HuH-7.5 (cell line): ENCODE measurements around the gene CISD2.
"Not testable (repeated sequence)": the region's sequence is repeated elsewhere in the genome, so short reads cannot be mapped to it uniquely, and the experiment has no call there.

ENCODE experiments used
- DNase-seq: peaks from one replicate; pipeline ENCODE4 v3.0.0; 2011; ENCODE audit warnings: low spot score

Gene CISD2

DNA sequence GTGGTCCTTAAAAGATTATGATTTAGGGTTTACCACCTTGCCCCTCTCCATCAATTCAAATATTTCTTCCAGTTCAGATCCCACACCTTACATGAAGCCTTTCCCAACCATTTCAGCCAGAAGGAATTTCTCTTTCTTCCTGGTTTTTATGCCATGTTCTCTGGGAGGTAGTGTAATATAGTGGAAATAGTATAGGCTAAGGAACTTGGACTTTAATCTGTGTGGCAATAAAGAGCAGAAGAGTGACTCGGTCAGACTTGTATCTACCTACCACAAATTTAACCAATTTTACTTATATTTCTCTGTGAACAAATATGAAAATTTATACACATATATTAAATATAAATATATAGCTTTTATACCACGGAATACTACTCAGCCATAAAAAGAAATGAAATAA is 18.4 kb upstream of the CISD2 start:
- no peak for DNase-seq

DNA sequence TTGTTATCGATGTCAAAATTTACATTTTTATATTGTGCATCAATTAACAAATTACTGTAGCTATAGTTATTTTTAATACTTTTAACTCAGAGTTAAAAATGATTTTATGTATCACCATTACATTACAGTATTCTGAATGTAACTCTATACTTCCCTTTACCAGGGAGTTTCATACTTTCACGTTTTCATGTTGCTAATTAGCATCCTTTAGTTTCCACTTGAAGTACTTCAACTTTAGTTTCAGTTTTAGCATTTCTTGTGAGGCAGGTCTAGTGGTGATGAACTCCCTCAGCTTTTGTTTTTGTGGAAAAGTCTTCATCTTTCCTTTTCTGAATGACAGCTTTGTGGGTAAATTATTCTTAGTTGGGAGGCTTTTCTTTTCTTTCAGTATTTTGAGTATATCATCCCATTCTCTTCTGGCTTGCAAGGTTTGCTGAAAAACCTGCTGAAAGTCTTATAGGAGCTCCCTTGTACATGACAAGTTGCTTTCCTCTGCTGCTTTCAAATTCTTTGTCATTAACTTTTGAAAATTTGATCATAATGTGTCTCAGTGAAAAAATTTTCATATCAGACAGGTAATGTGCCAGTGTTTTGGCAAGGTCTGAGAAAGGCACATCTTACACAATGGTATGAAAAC is 9.8 kb upstream of the CISD2 start:
- DNase-seq = no peak

DNA sequence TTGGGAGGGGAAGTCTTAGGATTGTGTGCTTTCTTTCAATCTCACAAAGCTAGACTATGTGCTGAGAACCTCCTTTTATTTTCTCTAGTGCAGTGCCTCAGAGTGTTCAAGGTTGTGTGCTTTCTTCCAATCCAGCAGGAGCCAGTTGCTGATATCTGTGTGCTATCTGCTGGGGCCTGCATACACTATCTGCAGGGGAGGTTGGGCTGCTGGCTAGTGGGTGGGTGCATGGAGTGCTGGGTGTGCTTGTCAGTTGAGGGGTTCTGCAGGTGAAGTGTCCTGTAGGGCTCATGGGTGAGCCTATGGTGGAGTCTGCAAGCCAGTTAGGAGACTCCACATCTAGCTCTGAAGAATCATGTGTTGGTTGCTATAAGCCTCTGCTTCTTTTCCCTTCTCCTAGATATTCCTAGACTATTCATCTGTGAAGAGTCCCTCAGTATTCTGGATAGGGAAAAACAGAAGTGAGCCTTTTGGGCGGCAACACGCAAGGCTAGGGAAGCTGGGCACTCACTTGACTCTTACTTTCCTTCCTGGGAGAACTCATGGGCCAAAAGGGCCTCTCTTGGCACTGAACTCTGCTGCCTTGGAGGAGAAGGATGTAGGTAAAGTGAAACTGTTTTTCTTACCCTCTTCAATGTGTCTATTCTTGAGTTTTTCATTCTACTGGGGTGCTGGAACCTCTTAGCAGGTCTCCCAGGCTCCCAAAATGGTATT is 8.0 kb upstream of the CISD2 start:
- DNase-seq = no peak

DNA sequence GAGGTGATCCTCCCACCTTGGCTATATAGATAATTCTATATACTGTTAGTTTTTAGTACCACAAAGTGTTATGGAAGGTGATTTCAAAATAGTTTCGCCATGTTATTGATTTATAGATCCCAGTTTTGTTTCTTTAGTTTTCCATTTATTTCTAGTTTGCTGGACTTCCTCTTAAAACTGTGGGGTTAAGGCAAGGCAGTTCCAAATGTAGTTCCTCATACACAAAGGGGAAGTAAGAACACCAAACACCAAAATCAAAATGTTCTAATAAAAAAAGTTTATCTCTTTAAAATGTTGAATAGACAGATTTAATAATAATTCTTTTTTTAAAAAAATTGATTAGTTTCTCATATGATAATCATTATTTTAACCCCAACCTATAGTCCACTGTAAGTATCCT is 6.8 kb upstream of the CISD2 start:
- no peak for DNase-seq

DNA sequence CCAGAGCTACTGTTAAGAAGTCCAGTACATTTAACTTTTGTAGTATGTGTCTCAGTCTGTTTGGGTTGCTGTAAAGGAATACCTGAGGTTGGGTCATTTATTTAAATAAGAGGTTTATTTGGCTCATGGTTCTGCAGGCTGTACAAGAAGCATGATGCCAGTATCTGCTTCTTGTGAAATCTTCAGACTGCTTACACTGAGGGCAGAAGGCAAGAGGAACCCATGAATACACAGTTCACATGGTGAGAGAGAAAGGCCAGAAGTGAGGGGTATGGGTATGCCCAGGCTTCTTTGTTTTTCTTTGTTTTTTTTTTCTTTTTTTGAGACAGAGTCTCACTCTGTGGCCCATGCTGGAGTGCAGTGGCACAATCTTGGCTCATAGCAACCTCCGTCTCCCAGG is 6.0 kb upstream of the CISD2 start:
- DNase-seq = no peak

DNA sequence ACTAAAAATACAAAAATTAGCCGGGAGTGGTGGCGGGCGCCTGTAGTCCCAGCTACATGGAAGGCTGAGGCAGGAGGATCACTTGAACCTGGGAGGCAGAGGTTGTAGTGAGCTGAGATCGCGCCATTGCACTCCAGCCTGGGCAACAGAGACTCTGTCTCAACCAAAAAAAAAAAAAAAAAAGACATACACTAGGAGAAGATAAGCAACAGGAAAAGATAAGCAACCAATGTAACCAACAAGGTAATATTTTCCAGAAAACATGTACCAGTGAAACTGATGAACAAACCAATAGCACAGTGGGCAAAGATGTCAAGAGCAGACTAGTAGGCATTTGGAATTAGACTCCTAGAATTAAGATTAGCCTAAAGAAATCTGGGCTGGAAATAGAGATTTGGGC is 3.5 kb upstream of the CISD2 start:
- DNase-seq = not testable (repeated sequence)

DNA sequence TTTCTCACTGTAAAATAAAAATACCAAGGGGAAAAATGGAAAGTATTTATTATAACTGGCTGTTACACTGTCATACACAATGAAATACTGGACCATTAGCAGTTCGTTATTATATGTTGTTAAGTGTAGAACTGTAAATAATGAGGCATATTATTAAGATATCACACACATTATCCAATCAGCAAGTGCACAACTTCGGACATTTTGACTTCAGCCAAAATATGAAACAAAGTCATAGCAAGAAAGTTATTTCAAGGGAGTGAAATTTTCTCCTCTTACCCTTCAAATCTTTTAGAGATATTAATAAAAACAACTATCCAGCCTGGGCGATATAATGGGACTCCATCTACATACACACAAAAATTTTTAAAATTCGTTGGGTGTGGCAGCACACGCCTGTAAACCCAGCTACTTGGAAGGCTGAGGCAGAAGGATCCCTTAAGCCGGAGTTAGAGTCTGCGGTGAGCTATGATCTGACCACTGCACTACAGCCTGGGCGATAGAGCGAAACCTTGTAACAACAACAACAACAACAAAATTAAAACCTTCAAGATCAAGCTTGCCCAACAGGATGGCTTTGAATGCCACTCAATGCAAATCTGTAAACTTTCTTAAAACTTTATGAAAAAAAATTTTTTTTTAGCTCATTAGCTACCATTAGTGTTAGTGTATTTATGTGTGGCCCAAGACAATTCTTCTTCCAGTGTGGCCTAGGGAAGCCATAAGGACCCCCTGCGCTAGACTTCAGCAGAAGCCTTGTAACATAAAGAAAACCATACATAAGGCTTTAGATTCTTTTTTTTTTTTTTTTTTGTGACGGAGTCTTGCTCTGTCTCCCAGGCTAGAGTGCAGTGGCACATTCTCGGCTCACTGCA is 1.3 kb upstream of the CISD2 start:
- no peak for DNase-seq

DNA sequence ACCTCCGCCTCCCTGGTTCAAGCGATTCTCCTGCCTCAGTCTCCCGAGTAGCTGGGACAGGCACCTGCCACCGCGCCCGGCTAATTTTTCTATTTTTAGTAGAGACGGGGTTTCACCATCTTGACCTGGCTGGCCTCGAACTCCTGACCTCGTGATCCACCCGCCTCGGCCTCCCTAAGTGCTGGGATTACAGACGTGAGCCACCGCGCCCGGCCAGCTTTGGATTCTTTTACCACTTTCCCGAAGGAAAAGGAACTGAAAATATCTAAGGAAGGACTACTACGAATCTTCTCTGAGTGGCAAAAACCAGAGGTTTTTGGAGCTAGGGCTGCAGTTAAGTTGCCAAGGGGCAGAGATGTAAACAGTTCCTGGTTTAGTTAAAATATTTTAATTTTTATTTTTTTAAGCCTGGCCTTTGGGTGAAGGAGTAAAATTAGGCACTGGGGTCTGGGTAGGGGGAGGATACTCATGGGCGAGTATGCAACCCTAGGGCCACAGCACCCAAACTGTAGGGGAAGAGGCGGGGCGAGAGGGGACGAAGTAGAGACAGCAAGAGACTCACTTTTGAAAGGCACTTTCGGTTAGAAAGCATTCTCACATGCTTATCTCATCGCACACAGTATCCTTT is 525 bp upstream of the CISD2 start:
- no peak for DNase-seq

DNA sequence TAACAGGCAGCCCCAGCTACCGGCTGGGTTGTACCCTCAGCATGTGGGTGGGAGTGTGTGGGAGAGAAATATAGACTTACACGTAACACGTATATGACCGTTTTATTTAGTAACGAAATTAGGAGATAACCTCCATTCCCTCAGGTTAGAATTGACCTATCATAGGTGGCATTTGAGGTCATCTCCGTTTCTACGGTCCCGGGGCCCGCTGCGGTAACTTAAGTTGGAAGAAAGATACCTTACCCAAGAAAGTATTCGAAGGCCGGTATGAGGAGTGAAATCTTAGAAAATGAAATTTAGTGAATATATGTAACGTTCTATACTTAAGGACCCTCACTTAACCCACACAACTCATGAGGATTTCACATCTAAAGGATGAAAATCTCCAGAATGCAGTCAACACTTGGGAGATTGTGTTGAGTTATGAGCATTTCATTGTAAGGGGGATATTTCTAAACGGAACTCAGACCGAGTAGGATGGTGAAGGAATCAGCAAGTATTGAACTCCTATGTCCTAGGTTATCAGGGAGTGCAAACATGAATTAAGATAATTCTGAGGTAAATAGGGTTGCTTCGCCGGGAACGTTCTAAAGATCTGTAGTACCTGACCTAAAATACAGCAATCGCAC is 891 bp downstream of the CISD2 start:
- peak; percentile 2 for DNase-seq

DNA sequence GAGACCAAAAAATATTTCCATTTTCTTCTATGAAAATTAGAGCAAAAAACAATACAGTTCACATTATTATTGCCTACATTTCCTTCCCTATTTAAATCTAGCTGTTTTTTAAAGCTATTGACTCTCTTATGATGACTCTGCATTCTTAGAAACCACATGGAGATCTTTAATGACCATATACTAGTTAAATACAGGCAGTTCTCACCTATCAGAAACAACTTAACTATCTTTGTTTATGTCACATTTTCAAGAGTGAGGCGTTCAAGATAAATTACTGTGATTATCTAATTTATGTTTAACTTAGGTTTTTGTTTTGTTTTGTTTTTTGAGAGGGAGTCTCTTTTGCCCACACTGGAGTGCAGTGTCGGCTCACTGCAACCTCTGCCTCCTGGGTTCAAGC is 3.0 kb downstream of the CISD2 start:
- no peak for DNase-seq

DNA sequence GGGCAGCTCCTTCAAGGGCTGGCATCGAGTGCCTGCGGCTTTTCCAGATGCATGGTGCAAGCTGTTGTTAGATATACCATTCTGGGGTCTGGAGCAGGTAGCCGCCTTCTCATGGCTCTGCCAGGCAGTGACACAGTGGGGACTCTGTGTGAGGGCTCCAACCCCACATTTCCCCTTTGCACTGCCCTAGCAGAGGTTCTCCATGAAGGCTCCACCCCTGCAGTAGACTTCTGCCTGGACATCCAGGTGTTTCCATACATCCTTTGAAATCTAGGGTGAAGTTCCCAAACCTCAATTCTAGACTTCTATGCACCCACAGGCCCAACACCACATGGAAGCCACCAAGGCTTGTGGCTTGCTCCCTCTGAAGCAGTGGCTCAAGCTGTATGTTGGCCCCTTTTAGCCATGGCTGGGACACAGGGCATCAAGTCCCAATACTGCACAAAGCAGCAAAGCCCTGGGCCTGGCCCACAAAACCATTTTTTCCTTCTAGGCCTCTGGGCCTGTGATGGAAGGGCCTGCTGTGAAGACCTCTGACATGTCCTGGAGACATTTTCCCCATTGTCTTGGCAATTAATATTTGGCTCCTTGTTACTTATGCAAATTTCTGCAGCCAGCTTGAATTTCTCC is 8.8 kb downstream of the CISD2 start:
- not testable (repeated sequence) for DNase-seq

DNA sequence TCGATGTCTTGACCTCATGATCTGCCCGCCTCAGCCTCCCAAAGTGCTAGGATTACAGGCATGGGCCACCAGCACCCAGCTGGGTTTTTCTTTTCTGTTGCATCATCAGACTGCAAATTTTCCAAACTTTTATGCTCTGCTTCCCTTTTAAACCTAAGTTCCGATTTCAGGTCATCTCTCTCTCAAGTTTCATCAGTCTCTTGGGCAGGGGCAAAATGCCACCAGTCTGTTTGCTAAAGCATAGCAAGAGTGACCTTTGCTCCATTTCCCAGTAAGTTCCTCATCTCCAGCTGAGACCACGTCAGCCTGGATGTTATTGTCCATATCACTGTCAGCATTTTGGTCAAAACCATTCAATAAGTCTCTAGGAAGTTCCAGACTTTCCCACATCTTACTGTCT is 9.6 kb downstream of the CISD2 start:
- DNase-seq = not testable (repeated sequence)

DNA sequence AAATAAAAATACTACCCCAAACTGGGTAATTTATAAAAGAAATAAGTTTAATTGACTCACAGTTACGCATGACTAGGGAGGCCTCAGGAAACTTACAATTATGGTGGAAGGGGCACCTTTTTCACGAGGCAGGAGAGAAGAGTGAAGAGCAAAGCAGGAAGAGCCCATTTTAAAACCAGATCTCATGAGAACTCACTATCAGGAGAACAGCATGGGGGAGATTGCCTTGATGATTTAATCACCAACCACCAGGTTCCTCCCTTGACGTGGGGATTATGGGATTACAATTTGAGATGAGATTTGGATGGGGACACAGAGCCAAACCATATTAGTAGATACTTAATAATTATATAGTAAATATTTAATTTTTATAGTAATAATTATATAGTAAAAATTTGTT is 10.1 kb downstream of the CISD2 start:
- DNase-seq = no peak

DNA sequence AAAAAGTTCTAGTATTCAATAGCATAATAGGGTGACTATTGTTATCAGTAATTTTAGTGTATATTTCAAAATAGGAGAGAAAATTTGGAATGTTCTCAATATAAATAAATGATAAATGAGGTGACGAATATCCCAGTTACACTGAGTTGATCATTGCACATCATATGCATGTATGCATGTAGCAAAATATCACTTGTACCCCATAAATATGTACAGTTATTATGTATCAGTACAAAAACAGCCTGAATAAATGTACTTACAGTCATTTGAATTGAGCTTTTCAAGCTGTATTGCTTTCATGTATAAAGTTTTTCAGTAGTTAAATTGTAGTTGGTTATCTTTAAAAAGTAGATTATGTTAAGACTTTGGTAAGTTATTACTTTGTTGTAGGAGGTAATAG is 12.6 kb downstream of the CISD2 start:
- DNase-seq = no peak

DNA sequence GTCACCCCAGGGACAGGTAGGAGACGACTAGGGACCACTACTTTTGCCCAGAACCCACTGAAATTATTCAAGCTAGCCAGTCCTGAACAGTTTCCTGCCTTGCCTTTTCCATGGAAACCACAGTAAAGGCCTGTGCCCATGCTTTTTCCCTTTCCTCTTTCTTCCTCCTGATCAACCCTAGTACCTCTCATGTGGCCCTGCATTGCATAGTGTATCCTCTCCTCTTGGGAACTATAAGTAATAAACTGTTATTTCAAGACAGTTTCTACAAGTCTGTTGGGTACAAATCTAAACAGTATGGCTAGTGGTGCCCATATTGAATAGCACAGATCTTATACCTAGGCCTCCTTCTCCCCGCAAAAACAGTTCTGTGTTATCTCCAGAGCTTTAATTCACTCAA is 14.5 kb downstream of the CISD2 start:
- no peak for DNase-seq

DNA sequence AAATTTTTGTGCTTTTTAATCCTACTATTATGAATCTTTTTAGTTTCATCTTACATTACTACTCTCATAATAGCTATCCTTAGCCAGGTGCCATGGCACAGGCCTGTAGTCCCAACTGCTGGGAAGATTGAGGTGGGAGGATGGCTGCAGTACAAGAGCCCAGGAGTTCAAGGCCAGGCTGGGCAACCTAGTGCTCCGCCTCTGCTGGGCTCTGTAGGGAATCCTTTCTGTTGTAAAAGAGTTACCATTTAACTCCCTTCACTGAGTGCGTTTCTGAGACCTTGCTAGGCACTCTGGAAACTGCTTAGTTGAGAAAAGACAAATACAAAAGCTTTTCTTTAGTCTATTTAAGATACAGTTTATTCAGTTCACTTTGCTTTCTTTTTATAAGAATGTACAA is 19.8 kb downstream of the CISD2 start:
- DNase-seq = not testable (repeated sequence)

DNA sequence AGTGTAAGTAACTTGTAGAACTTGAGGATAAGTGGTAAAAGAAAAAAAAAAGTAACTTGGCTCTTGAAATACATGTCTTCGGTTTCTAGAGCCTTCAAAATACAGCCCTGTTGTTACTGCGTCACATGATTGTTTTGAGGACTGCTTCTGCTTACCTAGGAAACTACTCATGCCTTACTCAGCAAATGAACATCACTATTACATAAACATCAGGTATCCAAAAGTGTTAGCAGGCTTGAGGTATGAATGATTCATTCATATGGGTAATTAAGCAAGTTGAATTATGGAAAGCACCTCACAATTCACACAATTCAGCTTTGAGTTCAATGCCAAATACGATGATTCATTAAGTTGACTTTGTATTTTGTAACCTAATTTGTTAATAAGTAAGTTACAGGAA is 21.1 kb downstream of the CISD2 start:
- not testable (repeated sequence) for DNase-seq

DNA sequence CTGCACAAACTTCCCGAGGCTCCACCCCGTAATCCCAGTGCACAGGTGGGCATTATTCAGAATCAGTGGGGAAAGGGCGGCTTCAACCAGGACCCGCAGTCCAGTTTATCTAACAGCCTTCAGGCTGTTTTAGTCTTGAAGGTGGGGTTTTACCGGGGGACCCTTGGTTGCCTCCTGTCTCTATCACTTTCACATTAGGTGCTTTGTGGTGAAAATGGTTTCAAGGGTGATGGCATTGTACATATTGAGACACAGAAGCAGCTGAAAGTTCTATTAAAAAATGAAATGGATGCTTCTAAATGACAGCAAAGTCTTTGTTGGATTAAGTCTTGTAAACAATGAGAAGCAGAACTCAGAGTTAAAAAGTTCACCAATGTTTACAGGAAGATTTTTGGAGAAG is 27.8 kb downstream of the CISD2 start:
- not testable (repeated sequence) for DNase-seq

DNA sequence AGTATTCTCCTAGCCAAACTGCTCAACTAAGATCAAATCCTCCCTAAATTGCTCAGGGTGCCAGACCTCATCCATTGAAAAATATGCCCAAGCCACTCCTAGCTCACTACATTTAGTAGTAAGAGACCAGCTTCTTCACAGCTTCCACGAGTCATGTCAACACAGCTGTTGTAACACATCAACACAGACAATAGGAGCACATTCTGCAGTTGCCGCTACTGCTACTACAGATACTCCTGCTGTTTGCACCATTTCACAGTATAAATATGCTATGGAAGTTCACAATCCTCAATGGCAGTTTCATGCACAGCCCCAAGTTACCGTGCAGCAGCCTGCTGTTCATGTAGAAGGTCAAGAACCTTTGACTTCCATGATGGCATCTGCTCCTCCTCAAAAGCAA is 28.8 kb downstream of the CISD2 start:
- DNase-seq = not testable (repeated sequence)

DNA sequence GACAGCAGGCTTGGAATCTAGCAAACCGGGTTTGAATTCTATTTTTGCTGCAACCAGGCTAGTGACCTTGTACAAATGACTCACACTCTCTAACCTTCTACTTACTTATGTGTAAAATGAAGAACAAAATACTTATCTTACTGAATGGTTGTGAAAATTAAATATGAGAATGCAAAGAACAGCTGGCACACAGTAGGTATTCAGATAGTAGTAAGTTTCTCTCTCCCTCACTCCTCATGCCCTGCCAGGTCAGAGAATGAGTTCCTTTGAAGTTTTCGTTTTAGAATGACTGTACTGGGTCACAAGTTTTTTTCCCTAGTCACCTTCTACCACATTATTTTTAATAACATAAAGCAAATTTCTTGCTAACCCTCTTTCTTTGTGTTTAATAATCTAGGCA is 33.0 kb downstream of the CISD2 start:
- no peak for DNase-seq

DNA sequence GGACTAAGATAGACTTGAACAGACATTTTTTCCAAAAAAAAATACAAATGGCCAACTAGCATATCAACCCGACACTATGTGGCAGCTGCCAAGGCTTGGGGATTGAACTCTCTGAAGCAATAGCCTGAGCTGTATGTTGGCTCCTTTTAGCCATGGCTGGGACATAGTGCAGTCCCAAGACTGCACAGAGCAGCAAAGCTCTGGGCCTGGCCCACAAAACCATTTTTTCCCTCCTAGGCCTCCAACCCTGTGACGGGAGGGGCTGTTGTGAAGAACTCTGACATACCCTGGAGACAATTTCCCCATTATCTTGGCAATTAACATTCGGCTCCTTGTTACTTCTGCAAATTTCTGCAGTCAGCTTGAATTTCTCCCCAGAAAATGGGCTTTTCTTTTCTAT is 50.1 kb downstream of the CISD2 start:
- DNase-seq = no peak

DNA sequence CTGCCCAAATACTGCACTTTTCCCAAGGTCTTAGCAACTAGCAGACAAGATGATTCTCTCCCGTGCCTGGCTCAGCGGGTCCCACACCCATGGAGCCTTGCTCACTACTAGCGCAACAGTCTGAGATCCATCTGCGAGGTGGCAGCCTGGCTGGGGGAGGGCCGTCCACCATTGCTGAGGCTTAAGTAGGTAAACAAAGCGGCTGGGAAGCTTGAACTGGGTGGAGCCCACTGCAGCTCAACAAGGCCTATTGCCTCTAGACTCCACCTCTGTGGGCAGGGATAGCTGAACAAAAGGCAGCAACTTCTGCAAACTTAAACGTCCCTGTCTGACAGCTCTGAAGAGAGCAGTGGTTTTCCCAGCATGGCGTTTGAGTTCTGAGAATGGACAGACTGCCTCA is 50.9 kb downstream of the CISD2 start:
- DNase-seq = not testable (repeated sequence)
